GM19324 (cell line): Measurements from ENCODE around the gene CHRNA10.

ENCODE experiments used
- ATAC-seq: cut with Tn5 transposase; IDR thresholded peaks from one replicate; pipeline ENCODE4 v1.9.1; 2021; ENCODE audit warnings: mild to moderate bottlenecking, moderate library complexity; ENCODE audit not compliant: unreplicated experiment, low FRiP score

The CHRNA10 gene

GRCh38 chr11:3635641-3636375 is 35.4 kb downstream of the CHRNA10 start:
- ATAC-seq, result no peak

GRCh38 chr11:3632070-3632660 is 39.0 kb downstream of the CHRNA10 start:
- no peak for ATAC-seq

- no peak for ATAC-seq
Observed at GRCh38 chr11:3631331-3631730, 39.9 kb downstream of the CHRNA10 start.

- no peak for ATAC-seq
Observed at GRCh38 chr11:3627291-3627690, 43.9 kb downstream of the CHRNA10 start.

- ATAC-seq, result no peak
Observed at GRCh38 chr11:3626250-3626960, 44.8 kb downstream of the CHRNA10 start.

GRCh38 chr11:3623767-3624458 is 47.3 kb downstream of the CHRNA10 start:
- no peak for ATAC-seq

- no peak for ATAC-seq
Observed at GRCh38 chr11:3623121-3623520, 48.1 kb downstream of the CHRNA10 start.

- ATAC-seq, result no peak
Observed at GRCh38 chr11:3622521-3622920, 48.7 kb downstream of the CHRNA10 start.

GRCh38 chr11:3617990-3618389 is 53.2 kb downstream of the CHRNA10 start:
- ATAC-seq, result no peak

GRCh38 chr11:3616721-3617460 is 54.3 kb downstream of the CHRNA10 start:
- no peak for ATAC-seq

- ATAC-seq, result no peak
Observed at GRCh38 chr11:3615998-3616397, 55.2 kb downstream of the CHRNA10 start.
